RWPE2 (cell line): ENCODE measurements around the gene PRKCE.
A peak's percentile ranks its signal among the peaks of the same experiment; 100 is the strongest.

Experiments
- ATAC-seq: fragments of 200-7000 bp; cut with Tn5 transposase; 3 replicates; pipeline ENCODE4 v1.9.1; 2021; ENCODE audit warnings: low read depth
- DNase-seq: peaks from one replicate; pipeline ENCODE4 v3.0.0-alpha.2; 2020; ENCODE audit warnings: low spot score
- H3K27ac ChIP-seq: fragments of 450-650 bp; 2 replicates; pipeline ENCODE4 v1.5.1; 2017; ENCODE audit warnings: mild to moderate bottlenecking; ENCODE audit not compliant: poor library complexity, severe bottlenecking
- H3K27me3 ChIP-seq: fragments of 250-450 bp; sonication (Bioruptor Pico); 2 replicates; pipeline ENCODE4 v1.5.1; 2021; ENCODE audit warnings: mild to moderate bottlenecking, moderate library complexity; ENCODE audit not compliant: insufficient read depth, poor library complexity, severe bottlenecking
- H3K36me3 ChIP-seq: fragments of 250-450 bp; sonication (Bioruptor Pico); 2 replicates; pipeline ENCODE4 v1.5.1; 2020; ENCODE audit warnings: low read depth, mild to moderate bottlenecking, moderate library complexity
- H3K4me1 ChIP-seq: fragments of 250-450 bp; sonication (Bioruptor Pico); 2 replicates; pipeline ENCODE4 v1.5.1; 2021; ENCODE audit warnings: mild to moderate bottlenecking, moderate library complexity; ENCODE audit not compliant: insufficient read depth, poor library complexity, severe bottlenecking
- H3K4me3 ChIP-seq: fragments of 250-450 bp; sonication (Bioruptor Pico); 2 replicates; pipeline ENCODE4 v1.5.1; 2021; ENCODE audit warnings: mild to moderate bottlenecking, moderate library complexity; ENCODE audit not compliant: severe bottlenecking
- H3K9me3 ChIP-seq: fragments of 250-450 bp; sonication (Bioruptor Pico); 2 replicates; pipeline ENCODE4 v1.5.1; 2021; ENCODE audit warnings: mild to moderate bottlenecking, moderate library complexity; ENCODE audit not compliant: severe bottlenecking
- CTCF ChIP-seq: fragments of 450-650 bp; IDR thresholded peaks from one replicate; pipeline ENCODE4 v1.5.1; 2017; ENCODE audit warnings: mild to moderate bottlenecking, moderate library complexity; ENCODE audit not compliant: poor library complexity, severe bottlenecking

PRKCE gene

GRCh38 chr2:46136481-46136880, 485.0 kb downstream of the PRKCE start:
- H3K27ac ChIP-seq: no peak overlapping the region
- DNase-seq (no peak), ATAC-seq (no peak)
- no peak overlapping the region for H3K4me3 ChIP-seq
- no peaks in the 10 kb centered on the region for H3K36me3 ChIP-seq
- no peaks in the 10 kb centered on the region for H3K9me3 ChIP-seq
- no peaks in the 10 kb centered on the region for H3K27me3 ChIP-seq
- no peak for TF ChIP-seq CTCF
- peaks cover 19% of the 10 kb centered on the region for H3K4me1 ChIP-seq

- Histone ChIP-seq H3K27ac (no peak overlapping the region), H3K36me3 (no peaks in the 10 kb centered on the region), H3K4me3 (no peak overlapping the region), H3K4me1 (peaks cover 19% of the 10 kb centered on the region), H3K27me3 (no peaks in the 10 kb centered on the region), H3K9me3 (no peaks in the 10 kb centered on the region)
- no peak for DNase-seq
- TF ChIP-seq CTCF: no peak
- ATAC-seq: no peak
These were observed 485.5 kb downstream of the PRKCE start for GRCh38 chr2:46136953-46137352.

- H3K27ac ChIP-seq: no peak overlapping the region
- peaks cover 11% of the 10 kb centered on the region for H3K4me1 ChIP-seq
- no peak for TF ChIP-seq CTCF
- no peak for DNase-seq
- H3K36me3 ChIP-seq: no peaks in the 10 kb centered on the region
- H3K27me3 ChIP-seq: no peaks in the 10 kb centered on the region
- no peak overlapping the region for H3K4me3 ChIP-seq
- peak; percentile 79 for ATAC-seq
- no peaks in the 10 kb centered on the region for H3K9me3 ChIP-seq
These were observed 491.3 kb downstream of the PRKCE start for GRCh38 chr2:46142546-46143428.

GRCh38 chr2:46143429-46144132, 492.1 kb downstream of the PRKCE start:
- no peak overlapping the region for H3K4me3 ChIP-seq
- no peaks in the 10 kb centered on the region for H3K9me3 ChIP-seq
- H3K27me3 ChIP-seq: no peaks in the 10 kb centered on the region
- DNase-seq (no peak), ATAC-seq (no peak)
- peaks cover 11% of the 10 kb centered on the region for H3K4me1 ChIP-seq
- TF ChIP-seq CTCF: no peak
- H3K27ac ChIP-seq: no peak overlapping the region
- no peaks in the 10 kb centered on the region for H3K36me3 ChIP-seq
